CD14-positive monocyte (primary cell): ENCODE data around the gene NDUFAF4. TPM values are rescaled to one million over a fixed set of nuclear protein-coding genes. Genes with fewer than 3 reads are reported as not detected.

Source experiments
- DNase-seq, 3 donors: peaks; one replicate each; pipeline ENCODE4 v3.0.0-alpha.2; 2011 to 2022
- H2AFZ ChIP-seq: 2 replicates; pipeline ENCODE4 v1.6.0; 2012; ENCODE audit warnings: mild to moderate bottlenecking, low read depth, low read length, inconsistent platforms; ENCODE audit not compliant: insufficient read depth, poor library complexity, severe bottlenecking
- H3K27ac ChIP-seq, 2 donors: 1 replicate in 1 of 2; 2 replicates in 1 of 2; pipeline ENCODE4 v1.5.1; 2012 to 2013; ENCODE audit warnings: low read length in 2 of 2, control low read depth in 1 of 2, inconsistent platforms in 1 of 2, low read depth in 1 of 2, mild to moderate bottlenecking in 1 of 2
- H3K27me3 ChIP-seq, 2 donors: one replicate each; pipeline versions ENCODE4 v1.6.0 to v1.6.1; 2011 to 2013; ENCODE audit warnings: low read length in 2 of 2; ENCODE audit not compliant: control insufficient read depth in 2 of 2, insufficient read depth in 2 of 2
- H3K36me3 ChIP-seq, 2 donors: replicated peaks in 1 of 2; 1 replicate in 1 of 2; 2 replicates in 1 of 2; pipeline versions ENCODE4 v1.5.1 to v1.6.1; 2012 to 2013; ENCODE audit warnings: low read length in 2 of 2, control low read depth in 1 of 2, inconsistent platforms in 1 of 2, mild to moderate bottlenecking in 1 of 2; ENCODE audit not compliant: insufficient read depth in 2 of 2, control insufficient read depth in 1 of 2
- H3K4me1 ChIP-seq, 2 donors: 1 replicate in 1 of 2; 2 replicates in 1 of 2; pipeline versions ENCODE4 v1.5.1 to v1.6.1; 2012 to 2013; ENCODE audit warnings: low read length in 2 of 2, control low read depth in 1 of 2, inconsistent platforms in 1 of 2, mild to moderate bottlenecking in 1 of 2, moderate library complexity in 1 of 2; ENCODE audit not compliant: insufficient read depth in 2 of 2, control insufficient read depth in 1 of 2
- H3K4me2 ChIP-seq: replicated peaks from 2 replicates; pipeline ENCODE3; 2012; ENCODE audit warnings: low read length, moderate library complexity, mild to moderate bottlenecking; ENCODE audit not compliant: poor library complexity, severe bottlenecking; ENCODE audit errors: extremely low read depth
- H3K4me3 ChIP-seq, 3 experiments: fragments of 200-600 bp in 1 of 3; sonication (generic) in 1 of 3; replicated peaks in 1 of 3; 1 replicate in 2 of 3; 2 replicates in 1 of 3; pipeline ENCODE4 v1.5.1; 2011 to 2013; ENCODE audit warnings: low read length in 3 of 3, mild to moderate bottlenecking in 3 of 3, control low read depth in 2 of 3, low read depth in 2 of 3, inconsistent platforms in 1 of 3, moderate library complexity in 1 of 3
- H3K79me2 ChIP-seq: 2 replicates; pipeline ENCODE4 v1.6.0; 2012; ENCODE audit warnings: mild to moderate bottlenecking, control low read depth, inconsistent platforms, low read length, moderate library complexity; ENCODE audit not compliant: insufficient read depth
- H3K9ac ChIP-seq: 2 replicates; pipeline ENCODE4 v1.6.0; 2017; ENCODE audit warnings: low read length, mild to moderate bottlenecking; ENCODE audit not compliant: insufficient read depth, poor library complexity, severe bottlenecking
- H3K9me3 ChIP-seq, 2 donors: replicated peaks in 1 of 2; 1 replicate in 1 of 2; 2 replicates in 1 of 2; pipeline versions ENCODE4 v1.5.1 to v1.6.1; 2012 to 2013; ENCODE audit warnings: low read length in 2 of 2, control low read depth in 1 of 2; ENCODE audit not compliant: control insufficient read depth in 1 of 2, insufficient read depth in 1 of 2
- H4K20me1 ChIP-seq: 2 replicates; pipeline ENCODE4 v1.6.0; 2012; ENCODE audit warnings: mild to moderate bottlenecking, low read length, control low read depth, moderate library complexity; ENCODE audit not compliant: insufficient read depth
- H3K27ac Mint-ChIP-seq, 7 donors: one replicate each; pipeline ENCODE4 v1.8.0; 2020; ENCODE audit warnings: mild to moderate bottlenecking in 7 of 7, mixed read lengths in 7 of 7, moderate library complexity in 6 of 7, inconsistent platforms in 2 of 7
- H3K27me3 Mint-ChIP-seq, 3 donors: one replicate each; pipeline ENCODE4 v1.8.0; 2021 to 2022; ENCODE audit warnings: low read depth in 3 of 3, mild to moderate bottlenecking in 3 of 3, mixed read lengths in 3 of 3, moderate library complexity in 3 of 3, inconsistent platforms in 1 of 3
- H3K36me3 Mint-ChIP-seq, 2 donors: one replicate each; pipeline ENCODE4 v1.8.0; 2020; ENCODE audit warnings: mixed read lengths in 2 of 2, inconsistent platforms in 1 of 2, mild to moderate bottlenecking in 1 of 2
- H3K4me1 Mint-ChIP-seq: one replicate; pipeline ENCODE4 v1.8.0; 2020; ENCODE audit warnings: mild to moderate bottlenecking, mixed read lengths
- H3K4me3 Mint-ChIP-seq, 2 donors: one replicate each; pipeline ENCODE4 v1.8.0; 2020; ENCODE audit warnings: mild to moderate bottlenecking in 2 of 2, mixed read lengths in 2 of 2, moderate library complexity in 1 of 2
- H3K9me3 Mint-ChIP-seq, 7 donors: one replicate each; pipeline ENCODE4 v1.8.0; 2020 to 2022; ENCODE audit warnings: mixed read lengths in 7 of 7, mild to moderate bottlenecking in 6 of 7, moderate library complexity in 6 of 7, inconsistent platforms in 2 of 7
- CTCF ChIP-seq: fragments of 200-600 bp; IDR thresholded peaks from one replicate; pipeline ENCODE4 v1.8.0; 2022; ENCODE audit warnings: antibody characterized with exemption, mild to moderate bottlenecking
- WGBS: methylation state at CpG from one replicate; pipeline ENCODE4 v1.1.5; 2013; ENCODE audit warnings: missing lambda C conversion rate; ENCODE audit not compliant: insufficient coverage; 5-methylcytosine and 5-hydroxymethylcytosine counted together
- intact Hi-C, 2 donors: fragments of 100-400 bp; cut with micrococcal nuclease; formaldehyde crosslinking; loops; one replicate each; pipeline versions ENCODE4 v1.15.0 to v1.15.1; 2023
- polyA plus RNA-seq, 3 donors: library from polyadenylated mRNA; depleted of rRNA in 1 of 3; unstranded in 2 of 3; stranded (reverse) in 1 of 3; fragments of 300-500 nt in 2 of 3; fragments of >200 nt in 1 of 3; fragmentation: Illumina TruSeq in 2 of 3; gene quantifications; 1 replicate in 2 of 3; 2 replicates in 1 of 3; pipeline ENCODE4 v1.2.3, GENCODE V29; 2012 to 2021

Gene NDUFAF4
- polyA plus RNA-seq, 3 donors, result 7.6 to 17.5 (median 14.9) TPM

GRCh38 chr6:96900873-96901272 lies 3.2 kb upstream of the NDUFAF4 start:
- Histone ChIP-seq H3K9me3 (no peaks in the 10 kb centered on the region), H3K36me3 (peaks cover 0 to under 1% of the 10 kb centered on the region in 2 donors), H3K4me2 (no peak overlapping the region), H3K27me3 (peaks cover 3 to 4% of the 10 kb centered on the region in 2 donors), H3K79me2 (peaks cover 14% of the 10 kb centered on the region), H3K27ac (no peak overlapping the region), H2AFZ (no peak overlapping the region), H3K4me1 (peaks cover 26 to 31% of the 10 kb centered on the region in 2 donors), H4K20me1 (no peaks in the 10 kb centered on the region), H3K9ac (no peak overlapping the region), H3K4me3 (no peak overlapping the region)
- Mint-ChIP-seq H3K4me1 (peaks cover 35% of the 10 kb centered on the region), H3K27ac (no peak overlapping the region), H3K36me3 (peaks cover 1% of the 10 kb centered on the region in 2 donors), H3K9me3 (peaks cover 0 to 2% (median 0%) of the 10 kb centered on the region in 7 donors), H3K4me3 (no peak overlapping the region), H3K27me3 (peaks cover under 1 to 9% (median 6%) of the 10 kb centered on the region in 3 donors)
- DNase-seq, result no peak
- intact Hi-C loops, result no loop called here
- no CpG with 5 or more reads among the region's 2 CpGs for WGBS
- TF ChIP-seq CTCF, result no peak

- no peak overlapping the region for H3K27ac ChIP-seq
- H3K27me3 ChIP-seq, result no peaks in the 10 kb centered on the region
- peaks cover 37% of the 10 kb centered on the region for H3K4me1 Mint-ChIP-seq
- no peaks in the 10 kb centered on the region for H3K9me3 Mint-ChIP-seq
- H3K27ac Mint-ChIP-seq, result no peak overlapping the region
- WGBS, result no CpG with 5 or more reads among the region's 2 CpGs
- no peak overlapping the region for H3K4me3 ChIP-seq
- intact Hi-C loops, result loop anchor here (5.0 to 10.0 kb wide), 2 partner anchors 377 to 385 kb away; partner anchors contain the start of genes MMS22L (in 2 of the 2) and UFL1 (in 1 of the 2)
- no peak for DNase-seq
- H3K4me3 Mint-ChIP-seq, result no peak overlapping the region
- H3K4me1 ChIP-seq, result peaks cover 26 to 31% of the 10 kb centered on the region in 2 donors
- no peak overlapping the region for H3K9ac ChIP-seq
- TF ChIP-seq CTCF, result no peak
- no peaks in the 10 kb centered on the region for H3K9me3 ChIP-seq
- no peak overlapping the region for H2AFZ ChIP-seq
- peaks cover 5 to 9% of the 10 kb centered on the region in 2 donors for H3K36me3 ChIP-seq
- peaks cover 24% of the 10 kb centered on the region for H3K79me2 ChIP-seq
- H3K36me3 Mint-ChIP-seq, result peaks cover 4 to 7% of the 10 kb centered on the region in 2 donors
- H3K27me3 Mint-ChIP-seq, result peaks cover 0 to 2% (median 2%) of the 10 kb centered on the region in 3 donors
- H3K4me2 ChIP-seq, result peak overlapping the region; percentile 88
- no peaks in the 10 kb centered on the region for H4K20me1 ChIP-seq
Measured at GRCh38 chr6:96899451-96899998, 1.8 kb upstream of the NDUFAF4 start.
